Measurements from ENCODE around the gene ATP5F1E. TPM values are rescaled to one million over a fixed set of nuclear protein-coding genes. Genes with fewer than 3 reads are reported as not detected.
A peak's percentile ranks its signal among the peaks of the same experiment; 100 is the strongest.

Gene ATP5F1E
- total RNA-seq (124 TPM), polyA plus RNA-seq (82.1 TPM)
- long read RNA-seq, donor 1, transcript ATP5F1E-201 (3 exons, 3,665 nt) = major isoform, 104 of 117 reads
- long read RNA-seq, donor 1, partial matches to known transcripts = 11 of 117 reads
- long read RNA-seq, donor 1, other reads (novel, unspliced or antisense) = 0 of 117 reads
- long read RNA-seq, donor 2, transcript ATP5F1E-202 (2 exons, 1,878 nt) = minor isoform, 21 of 1,294 reads
- long read RNA-seq, donor 2, transcript ATP5F1E-201 (3 exons, 3,665 nt) = major isoform, 1,225 of 1,294 reads
- long read RNA-seq, donor 2, partial matches to known transcripts = 47 of 1,294 reads
- long read RNA-seq, donor 2, other reads (novel, unspliced or antisense) = 0 of 1,294 reads
- long read RNA-seq, donor 3, transcript ATP5F1E-202 (2 exons, 1,878 nt) = minor isoform, 46 of 1,817 reads
- long read RNA-seq, donor 3, transcript ATP5F1E-201 (3 exons, 3,665 nt) = major isoform, 1,690 of 1,817 reads
- long read RNA-seq, donor 3, partial matches to known transcripts = 79 of 1,817 reads
- long read RNA-seq, donor 3, other reads (novel, unspliced or antisense) = 0 of 1,817 reads
- long read RNA-seq, donor 4, transcript ATP5F1E-201 (3 exons, 3,665 nt) = major isoform, 467 of 498 reads
- long read RNA-seq, donor 4, transcript ATP5F1E-202 (2 exons, 1,878 nt) = minor isoform, 7 of 498 reads
- long read RNA-seq, donor 4, partial matches to known transcripts = 24 of 498 reads
- long read RNA-seq, donor 4, other reads (novel, unspliced or antisense) = 0 of 498 reads
- long read RNA-seq, donor 5, transcript ATP5F1E-202 (2 exons, 1,878 nt) = minor isoform, 97 of 2,112 reads
- long read RNA-seq, donor 5, transcript ATP5F1E-201 (3 exons, 3,665 nt) = major isoform, 1,907 of 2,112 reads
- long read RNA-seq, donor 5, partial matches to known transcripts = 108 of 2,112 reads
- long read RNA-seq, donor 5, other reads (novel, unspliced or antisense) = 0 of 2,112 reads
- long read RNA-seq, donor 6, transcript ATP5F1E-201 (3 exons, 3,665 nt) = major isoform, 589 of 619 reads
- long read RNA-seq, donor 6, transcript ATP5F1E-202 (2 exons, 1,878 nt) = minor isoform, 6 of 619 reads
- long read RNA-seq, donor 6, partial matches to known transcripts = 24 of 619 reads
- long read RNA-seq, donor 6, other reads (novel, unspliced or antisense) = 0 of 619 reads
- long read RNA-seq, donor 7, transcript ATP5F1E-201 (3 exons, 3,665 nt) = major isoform, 769 of 872 reads
- long read RNA-seq, donor 7, transcript ATP5F1E-202 (2 exons, 1,878 nt) = minor isoform, 16 of 872 reads
- long read RNA-seq, donor 7, partial matches to known transcripts = 87 of 872 reads
- long read RNA-seq, donor 7, other reads (novel, unspliced or antisense) = 0 of 872 reads
- long read RNA-seq, donor 8, transcript ATP5F1E-202 (2 exons, 1,878 nt) = minor isoform, 7 of 351 reads
- long read RNA-seq, donor 8, transcript ATP5F1E-201 (3 exons, 3,665 nt) = major isoform, 330 of 351 reads
- long read RNA-seq, donor 8, partial matches to known transcripts = 14 of 351 reads
- long read RNA-seq, donor 8, other reads (novel, unspliced or antisense) = 0 of 351 reads
- long read RNA-seq, donor 9, transcript ATP5F1E-201 (3 exons, 3,665 nt) = major isoform, 590 of 622 reads
- long read RNA-seq, donor 9, transcript ATP5F1E-202 (2 exons, 1,878 nt) = minor isoform, 12 of 622 reads
- long read RNA-seq, donor 9, partial matches to known transcripts = 20 of 622 reads
- long read RNA-seq, donor 9, other reads (novel, unspliced or antisense) = 0 of 622 reads
- long read RNA-seq, donor 10, transcript ATP5F1E-202 (2 exons, 1,878 nt) = minor isoform, 10 of 742 reads
- long read RNA-seq, donor 10, transcript ATP5F1E-201 (3 exons, 3,665 nt) = major isoform, 709 of 742 reads
- long read RNA-seq, donor 10, partial matches to known transcripts = 23 of 742 reads
- long read RNA-seq, donor 10, other reads (novel, unspliced or antisense) = 0 of 742 reads

- Histone ChIP-seq H3K36me3 (ENCODE audit: control insufficient read depth in 2 of 2, insufficient read depth in 2 of 2, low read length in 1 of 2) (peaks cover 29 to 53% of the 10 kb centered on the region in 2 donors), H3K4me1 (ENCODE audit: control insufficient read depth in 2 of 2, insufficient read depth in 2 of 2, low read length in 2 of 2) (peaks cover 13 to 14% of the 10 kb centered on the region in 2 donors), H3K27me3 (ENCODE audit: control insufficient read depth in 2 of 2, insufficient read depth in 1 of 2, low read length in 1 of 2) (no peaks in the 10 kb centered on the region), H3K27ac (ENCODE audit: low read depth in 1 of 2, low read length in 1 of 2) (peak within 1 kb of the TSS; percentile 91 to 98), H3K4me3 (ENCODE audit: low read length in 2 of 2) (peak within 1 kb of the TSS; percentile 78 to 93), H3K9me3 (ENCODE audit: control insufficient read depth in 2 of 2, insufficient read depth in 1 of 2, low read length in 1 of 2) (no peaks in the 10 kb centered on the region)
- peak; percentile 76 to 97 (median 91) for DNase-seq (ENCODE audit: low read depth in 6 of 9, low spot score in 9 of 9)
- under 1% methylated on average over 86 of the region's 86 CpGs for WGBS
Observed at GRCh38 chr20:59032023-59032712, at the start of gene ATP5F1E. TSS of gene ATP5F1E (minus strand) at chr20:59032335. CDS start at chr20:59032251, 84 bp downstream.

GRCh38 chr20:59081036-59081435, 48.9 kb upstream of the ATP5F1E start:
- no peaks in the 10 kb centered on the region for H3K4me1 ChIP-seq (ENCODE audit: control insufficient read depth in 2 of 2, insufficient read depth in 2 of 2, low read length in 2 of 2)
- 73% methylated on average over 3 of the region's 3 CpGs for WGBS
- H3K9me3 ChIP-seq (ENCODE audit: control insufficient read depth in 2 of 2, insufficient read depth in 1 of 2, low read length in 1 of 2) = no peaks in the 10 kb centered on the region
- H3K27ac ChIP-seq (ENCODE audit: low read depth in 1 of 2, low read length in 1 of 2) = no peak overlapping the region
- H3K4me3 ChIP-seq (ENCODE audit: low read length in 2 of 2) = no peak overlapping the region
- no peak for DNase-seq (ENCODE audit: low read depth in 6 of 9, low spot score in 9 of 9)
- H3K36me3 ChIP-seq (ENCODE audit: control insufficient read depth in 2 of 2, insufficient read depth in 2 of 2, low read length in 1 of 2) = no peaks in the 10 kb centered on the region
- peaks cover 0 to 26% of the 10 kb centered on the region in 2 donors for H3K27me3 ChIP-seq (ENCODE audit: control insufficient read depth in 2 of 2, insufficient read depth in 1 of 2, low read length in 1 of 2)

- H3K36me3 ChIP-seq (ENCODE audit: control insufficient read depth in 2 of 2, insufficient read depth in 2 of 2, low read length in 1 of 2) = no peaks in the 10 kb centered on the region
- whole genome bisulfite sequencing = 79% methylated on average over 5 of the region's 5 CpGs
- DNase-seq (ENCODE audit: low read depth in 6 of 9, low spot score in 9 of 9) = no peak
Observed at GRCh38 chr20:59078231-59078630, 46.1 kb upstream of the ATP5F1E start.

GRCh38 chr20:59077705-59078104, 45.6 kb upstream of the ATP5F1E start:
- Histone ChIP-seq H3K27me3 (ENCODE audit: control insufficient read depth in 2 of 2, insufficient read depth in 1 of 2, low read length in 1 of 2) (peaks cover 0 to 23% of the 10 kb centered on the region in 2 donors), H3K36me3 (ENCODE audit: control insufficient read depth in 2 of 2, insufficient read depth in 2 of 2, low read length in 1 of 2) (no peaks in the 10 kb centered on the region), H3K9me3 (ENCODE audit: control insufficient read depth in 2 of 2, insufficient read depth in 1 of 2, low read length in 1 of 2) (no peaks in the 10 kb centered on the region), H3K4me3 (ENCODE audit: low read length in 2 of 2) (no peak overlapping the region), H3K4me1 (ENCODE audit: control insufficient read depth in 2 of 2, insufficient read depth in 2 of 2, low read length in 2 of 2) (no peaks in the 10 kb centered on the region), H3K27ac (ENCODE audit: low read depth in 1 of 2, low read length in 1 of 2) (no peak overlapping the region)
- DNase-seq (ENCODE audit: low read depth in 6 of 9, low spot score in 9 of 9) = no peak
- 79% methylated on average over 1 of the region's 1 CpG for WGBS

More at GRCh38 chr20:59078231-59078630, 46.1 kb upstream of the ATP5F1E start:
- H3K9me3 ChIP-seq (ENCODE audit: control insufficient read depth in 2 of 2, insufficient read depth in 1 of 2, low read length in 1 of 2) = no peaks in the 10 kb centered on the region
- H3K4me1 ChIP-seq (ENCODE audit: control insufficient read depth in 2 of 2, insufficient read depth in 2 of 2, low read length in 2 of 2) = no peaks in the 10 kb centered on the region
- H3K4me3 ChIP-seq (ENCODE audit: low read length in 2 of 2) = no peak overlapping the region
- H3K27ac ChIP-seq (ENCODE audit: low read depth in 1 of 2, low read length in 1 of 2) = no peak overlapping the region
- peaks cover 0 to 22% of the 10 kb centered on the region in 2 donors for H3K27me3 ChIP-seq (ENCODE audit: control insufficient read depth in 2 of 2, insufficient read depth in 1 of 2, low read length in 1 of 2)

- H3K27me3 ChIP-seq (ENCODE audit: control insufficient read depth in 2 of 2, insufficient read depth in 1 of 2, low read length in 1 of 2) = peaks cover 0 to 25% of the 10 kb centered on the region in 2 donors
- H3K9me3 ChIP-seq (ENCODE audit: control insufficient read depth in 2 of 2, insufficient read depth in 1 of 2, low read length in 1 of 2) = no peaks in the 10 kb centered on the region
- H3K4me3 ChIP-seq (ENCODE audit: low read length in 2 of 2) = no peak overlapping the region
- H3K36me3 ChIP-seq (ENCODE audit: control insufficient read depth in 2 of 2, insufficient read depth in 2 of 2, low read length in 1 of 2) = no peaks in the 10 kb centered on the region
- no peak overlapping the region for H3K27ac ChIP-seq (ENCODE audit: low read depth in 1 of 2, low read length in 1 of 2)
- 89% methylated on average over 4 of the region's 4 CpGs for WGBS
- no peaks in the 10 kb centered on the region for H3K4me1 ChIP-seq (ENCODE audit: control insufficient read depth in 2 of 2, insufficient read depth in 2 of 2, low read length in 2 of 2)
- DNase-seq (ENCODE audit: low read depth in 6 of 9, low spot score in 9 of 9) = no peak
Observed at GRCh38 chr20:59075934-59076508, 43.9 kb upstream of the ATP5F1E start.

GRCh38 chr20:59074456-59074855, 42.3 kb upstream of the ATP5F1E start:
- peaks cover 0 to 25% of the 10 kb centered on the region in 2 donors for H3K27me3 ChIP-seq (ENCODE audit: control insufficient read depth in 2 of 2, insufficient read depth in 1 of 2, low read length in 1 of 2)
- no peak overlapping the region for H3K4me3 ChIP-seq (ENCODE audit: low read length in 2 of 2)
- H3K9me3 ChIP-seq (ENCODE audit: control insufficient read depth in 2 of 2, insufficient read depth in 1 of 2, low read length in 1 of 2) = no peaks in the 10 kb centered on the region
- no peaks in the 10 kb centered on the region for H3K4me1 ChIP-seq (ENCODE audit: control insufficient read depth in 2 of 2, insufficient read depth in 2 of 2, low read length in 2 of 2)
- H3K36me3 ChIP-seq (ENCODE audit: control insufficient read depth in 2 of 2, insufficient read depth in 2 of 2, low read length in 1 of 2) = no peaks in the 10 kb centered on the region
- H3K27ac ChIP-seq (ENCODE audit: low read depth in 1 of 2, low read length in 1 of 2) = no peak overlapping the region
- WGBS = 92% methylated on average over 3 of the region's 3 CpGs
- DNase-seq (ENCODE audit: low read depth in 6 of 9, low spot score in 9 of 9) = no peak

- H3K4me3 ChIP-seq (ENCODE audit: low read length in 2 of 2) = no peak overlapping the region
- H3K27ac ChIP-seq (ENCODE audit: low read depth in 1 of 2, low read length in 1 of 2) = no peak overlapping the region
- H3K27me3 ChIP-seq (ENCODE audit: control insufficient read depth in 2 of 2, insufficient read depth in 1 of 2, low read length in 1 of 2) = peaks cover 0 to 25% of the 10 kb centered on the region in 2 donors
- no peaks in the 10 kb centered on the region for H3K9me3 ChIP-seq (ENCODE audit: control insufficient read depth in 2 of 2, insufficient read depth in 1 of 2, low read length in 1 of 2)
- H3K4me1 ChIP-seq (ENCODE audit: control insufficient read depth in 2 of 2, insufficient read depth in 2 of 2, low read length in 2 of 2) = no peaks in the 10 kb centered on the region
- WGBS = 100% methylated on average over 1 of the region's 1 CpG
- no peak for DNase-seq (ENCODE audit: low read depth in 6 of 9, low spot score in 9 of 9)
- no peaks in the 10 kb centered on the region for H3K36me3 ChIP-seq (ENCODE audit: control insufficient read depth in 2 of 2, insufficient read depth in 2 of 2, low read length in 1 of 2)
Observed at GRCh38 chr20:59073582-59073981, 41.4 kb upstream of the ATP5F1E start.

All from thymus (tissue), 14 donors.